Measurements from ENCODE around the gene HBEGF. TPM values are rescaled to one million over a fixed set of nuclear protein-coding genes. Genes with fewer than 3 reads are reported as not detected.

Gene HBEGF
- total and polyA plus RNA-seq, 8 donors: 1.2 to 39.8 (median 13.4) TPM

GRCh38 chr5:140324617-140325241, 21.7 kb downstream of the HBEGF start:
- Histone ChIP-seq H3K27ac (peak overlapping the region; percentile 66 to 84 (median 82)), H3K4me3 (no peak overlapping the region), H3K27me3 (no peaks in the 10 kb centered on the region), H3K4me1 (peaks cover 33 to 71% (median 52%) of the 10 kb centered on the region in 4 donors), H3K36me3 (no peaks in the 10 kb centered on the region), H3K9me3 (no peaks in the 10 kb centered on the region)
- intact Hi-C loops (cut with DNase I; ENCODE audit: low total_unique reads): no loop called here
- WGBS, 5 donors: 40 to 71% (median 61%) methylated on average over 1 of the region's 1 CpG
- no peak for DNase-seq
- TF ChIP-seq CTCF (IDR thresholded peaks at IDR 0.05) (no peak), POLR2A (IDR thresholded peaks at IDR 0.05) (no peak), POLR2AphosphoS5 (IDR thresholded peaks at IDR 0.05) (peak in 1 of 3 donors; percentile 47)

GRCh38 chr5:140324041-140324600, 22.3 kb downstream of the HBEGF start:
- Histone ChIP-seq H3K4me3 (no peak overlapping the region), H3K9me3 (no peaks in the 10 kb centered on the region), H3K36me3 (no peaks in the 10 kb centered on the region), H3K27me3 (no peaks in the 10 kb centered on the region), H3K27ac (peak overlapping the region; percentile 66 to 84 (median 82)), H3K4me1 (peaks cover 33 to 67% (median 50%) of the 10 kb centered on the region in 4 donors)
- WGBS, 5 donors: 55 to 80% (median 66%) methylated on average over 5 of the region's 5 CpGs
- intact Hi-C loops (cut with DNase I; ENCODE audit: low total_unique reads): no loop called here
- DNase-seq: no peak
- TF ChIP-seq EP300 (IDR thresholded peaks at IDR 0.05) (no peak), CTCF (IDR thresholded peaks at IDR 0.05) (no peak), POLR2AphosphoS5 (IDR thresholded peaks at IDR 0.05) (no peak), POLR2A (IDR thresholded peaks at IDR 0.05) (no peak)

- peak in 1 of 3 donors; percentile 73 for TF ChIP-seq POLR2AphosphoS5 (IDR thresholded peaks at IDR 0.05)
- TF ChIP-seq EP300 (IDR thresholded peaks at IDR 0.05): no peak
- Histone ChIP-seq H3K27me3 (no peaks in the 10 kb centered on the region), H3K9me3 (no peaks in the 10 kb centered on the region), H3K4me1 (peaks cover 29 to 59% (median 44%) of the 10 kb centered on the region in 4 donors), H3K4me3 (no peak overlapping the region), H3K27ac (peak overlapping the region; percentile 81 to 85 (median 83)), H3K36me3 (no peaks in the 10 kb centered on the region)
- peak; percentile 72 to 84 for DNase-seq
- 21 to 47% (median 34%) methylated on average over 9 of the region's 9 CpGs for WGBS, 5 donors
- intact Hi-C loops (cut with DNase I; ENCODE audit: low total_unique reads): no loop called here
Measured at GRCh38 chr5:140322751-140323731, 23.4 kb downstream of the HBEGF start.

- intact Hi-C loops (cut with DNase I; ENCODE audit: low total_unique reads): no loop called here
- H3K9me3 ChIP-seq: no peaks in the 10 kb centered on the region
- DNase-seq: peak in 1 of 2 donors; percentile 40
- H3K4me1 ChIP-seq: peaks cover 29 to 48% (median 37%) of the 10 kb centered on the region in 4 donors
- no peaks in the 10 kb centered on the region for H3K36me3 ChIP-seq
- 78 to 88% (median 87%) methylated on average over 2 of the region's 2 CpGs for WGBS, 5 donors
- peak overlapping the region; percentile 9 to 84 (median 82) for H3K27ac ChIP-seq
- TF ChIP-seq POLR2A (IDR thresholded peaks at IDR 0.05) (no peak), POLR2AphosphoS5 (IDR thresholded peaks at IDR 0.05) (no peak), CTCF (IDR thresholded peaks at IDR 0.05) (no peak), EP300 (IDR thresholded peaks at IDR 0.05) (no peak)
- no peaks in the 10 kb centered on the region for H3K27me3 ChIP-seq
- no peak overlapping the region for H3K4me3 ChIP-seq
Measured at GRCh38 chr5:140321796-140322195, 24.6 kb downstream of the HBEGF start.

All from stomach (tissue), 9 donors.